HFF-Myc (cell line): ENCODE measurements around the gene TNC.

Experiments used
- DNase-seq: peaks from one replicate; pipeline ENCODE4 v3.0.0-alpha.2; 2011; ENCODE audit warnings: low read depth; ENCODE audit errors: extremely low read depth
- H3K4me3 ChIP-seq: replicated peaks from 2 replicates; pipeline ENCODE4 v1.5.1; 2011; ENCODE audit warnings: low read depth, mild to moderate bottlenecking, control low read depth, low read length
- CTCF ChIP-seq: IDR thresholded peaks from 2 replicates; pipeline ENCODE4 v1.5.1; 2012; ENCODE audit warnings: mild to moderate bottlenecking, low read depth, low read length, control low read depth; ENCODE audit errors: missing control alignments

The TNC gene

GRCh38 chr9:115146581-115147021 lies 28.6 kb upstream of the TNC start:
- H3K4me3 ChIP-seq = no peak overlapping the region
- TF ChIP-seq CTCF = no peak
- no peak for DNase-seq

- no peak for TF ChIP-seq CTCF
- no peak for DNase-seq
- no peak overlapping the region for H3K4me3 ChIP-seq
Measured at GRCh38 chr9:115144706-115145105, 26.7 kb upstream of the TNC start.

- no peak for TF ChIP-seq CTCF
- DNase-seq = no peak
- no peak overlapping the region for H3K4me3 ChIP-seq
Measured at GRCh38 chr9:115143689-115144088, 25.7 kb upstream of the TNC start.

GRCh38 chr9:115142517-115143270 lies 24.7 kb upstream of the TNC start:
- H3K4me3 ChIP-seq = no peak overlapping the region
- DNase-seq = no peak
- TF ChIP-seq CTCF = no peak

GRCh38 chr9:115142090-115142489 lies 24.1 kb upstream of the TNC start:
- H3K4me3 ChIP-seq = no peak overlapping the region
- no peak for DNase-seq
- TF ChIP-seq CTCF = no peak

- H3K4me3 ChIP-seq = no peak overlapping the region
- no peak for TF ChIP-seq CTCF
- DNase-seq = no peak
Measured at GRCh38 chr9:115141612-115142011, 23.7 kb upstream of the TNC start.

- TF ChIP-seq CTCF = no peak
- DNase-seq = no peak
Measured at GRCh38 chr9:115138151-115138550, 20.2 kb upstream of the TNC start.

More at GRCh38 chr9:115138151-115138550, 20.2 kb upstream of the TNC start:
- H3K4me3 ChIP-seq = no peak overlapping the region
